Stimulated activated naive CD8-positive, alpha-beta T cell treated with anti-CD3 and anti-CD28 coated beads, Interleukin-15, Interleukin-2, amounts not matched to agents 100 ng/mL and 50 ng/mL, for 24 hours (primary cell): ENCODE data around the gene RAB27B.

Experiments used
- H3K27ac Mint-ChIP-seq: one replicate; pipeline ENCODE4 v1.8.0; 2021; ENCODE audit warnings: mild to moderate bottlenecking, mixed read lengths
- H3K27me3 Mint-ChIP-seq: one replicate; pipeline ENCODE4 v1.8.0; 2021; ENCODE audit warnings: mixed read lengths
- H3K36me3 Mint-ChIP-seq: one replicate; pipeline ENCODE4 v1.8.0; 2021; ENCODE audit warnings: low read depth, mixed read lengths
- H3K4me1 Mint-ChIP-seq: one replicate; pipeline ENCODE4 v1.8.0; 2021; ENCODE audit warnings: low read depth, mixed read lengths
- H3K4me3 Mint-ChIP-seq: one replicate; pipeline ENCODE4 v1.8.0; 2021; ENCODE audit warnings: mild to moderate bottlenecking, mixed read lengths
- H3K9me3 Mint-ChIP-seq: one replicate; pipeline ENCODE4 v1.8.0; 2021; ENCODE audit warnings: mixed read lengths

The RAB27B gene

GRCh38 chr18:54871231-54871630 lies 43.0 kb downstream of the RAB27B start:
- no peak overlapping the region for H3K4me3 Mint-ChIP-seq
- H3K27me3 Mint-ChIP-seq, result no peaks in the 10 kb centered on the region
- H3K27ac Mint-ChIP-seq, result no peak overlapping the region
- H3K9me3 Mint-ChIP-seq, result no peaks in the 10 kb centered on the region
- peaks cover 4% of the 10 kb centered on the region for H3K4me1 Mint-ChIP-seq
- no peaks in the 10 kb centered on the region for H3K36me3 Mint-ChIP-seq

- H3K4me1 Mint-ChIP-seq, result peaks cover 4% of the 10 kb centered on the region
- H3K36me3 Mint-ChIP-seq, result no peaks in the 10 kb centered on the region
- no peaks in the 10 kb centered on the region for H3K27me3 Mint-ChIP-seq
- no peak overlapping the region for H3K27ac Mint-ChIP-seq
- no peak overlapping the region for H3K4me3 Mint-ChIP-seq
- H3K9me3 Mint-ChIP-seq, result no peaks in the 10 kb centered on the region
Measured at GRCh38 chr18:54872681-54873080, 44.4 kb downstream of the RAB27B start.

DNA sequence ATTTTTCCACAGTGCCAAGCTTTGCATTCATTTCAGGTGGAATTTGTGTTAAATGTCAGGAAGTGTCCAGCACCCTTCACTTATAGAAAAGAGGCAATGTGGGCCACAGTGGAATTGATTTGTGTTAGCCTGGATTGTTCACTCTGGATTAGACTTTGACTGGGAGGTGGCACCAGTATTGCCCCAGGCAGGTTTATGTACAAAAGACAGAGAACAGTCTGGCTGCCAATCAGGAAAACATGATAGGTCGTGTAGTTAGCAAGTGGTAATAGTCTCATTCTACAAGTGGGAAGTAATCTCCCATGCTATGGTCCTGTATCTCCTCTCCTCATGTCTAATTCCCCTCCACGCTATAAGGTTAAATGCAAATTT lies 45.6 kb downstream of the RAB27B start:
- Mint-ChIP-seq H3K27ac (no peak overlapping the region), H3K9me3 (no peaks in the 10 kb centered on the region), H3K36me3 (no peaks in the 10 kb centered on the region)

GRCh38 chr18:54875063-54875462 lies 46.8 kb downstream of the RAB27B start:
- H3K4me1 Mint-ChIP-seq, result peaks cover 4% of the 10 kb centered on the region
- no peak overlapping the region for H3K27ac Mint-ChIP-seq
- H3K27me3 Mint-ChIP-seq, result no peaks in the 10 kb centered on the region
- no peaks in the 10 kb centered on the region for H3K9me3 Mint-ChIP-seq
- no peaks in the 10 kb centered on the region for H3K36me3 Mint-ChIP-seq
- no peak overlapping the region for H3K4me3 Mint-ChIP-seq

More for the DNA sequence above, 45.6 kb downstream of the RAB27B start:
- Mint-ChIP-seq H3K4me1 (peaks cover 4% of the 10 kb centered on the region), H3K27me3 (no peaks in the 10 kb centered on the region), H3K4me3 (no peak overlapping the region)

DNA sequence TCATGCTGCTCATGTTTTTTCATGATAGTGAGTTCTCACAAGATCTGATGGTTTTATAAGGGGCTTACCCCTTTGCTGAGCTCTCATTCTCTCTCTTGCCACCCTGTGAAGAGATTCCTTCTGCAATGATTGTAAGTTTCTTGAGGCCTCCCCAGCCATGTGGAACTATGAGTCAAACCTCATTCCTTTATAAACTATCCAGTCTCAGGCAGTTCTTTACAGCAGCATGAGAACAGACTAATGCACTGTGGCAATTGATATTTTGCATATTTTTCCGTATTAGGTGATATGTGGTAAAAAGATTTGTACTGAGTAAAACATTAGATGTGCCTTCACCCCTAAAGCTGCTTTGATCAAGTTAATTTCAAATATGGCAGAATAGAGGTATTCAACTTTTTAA lies 48.8 kb downstream of the RAB27B start:
- Mint-ChIP-seq H3K27me3 (no peaks in the 10 kb centered on the region), H3K9me3 (no peaks in the 10 kb centered on the region), H3K4me1 (peaks cover 4% of the 10 kb centered on the region), H3K27ac (no peak overlapping the region), H3K36me3 (no peaks in the 10 kb centered on the region), H3K4me3 (no peak overlapping the region)

DNA sequence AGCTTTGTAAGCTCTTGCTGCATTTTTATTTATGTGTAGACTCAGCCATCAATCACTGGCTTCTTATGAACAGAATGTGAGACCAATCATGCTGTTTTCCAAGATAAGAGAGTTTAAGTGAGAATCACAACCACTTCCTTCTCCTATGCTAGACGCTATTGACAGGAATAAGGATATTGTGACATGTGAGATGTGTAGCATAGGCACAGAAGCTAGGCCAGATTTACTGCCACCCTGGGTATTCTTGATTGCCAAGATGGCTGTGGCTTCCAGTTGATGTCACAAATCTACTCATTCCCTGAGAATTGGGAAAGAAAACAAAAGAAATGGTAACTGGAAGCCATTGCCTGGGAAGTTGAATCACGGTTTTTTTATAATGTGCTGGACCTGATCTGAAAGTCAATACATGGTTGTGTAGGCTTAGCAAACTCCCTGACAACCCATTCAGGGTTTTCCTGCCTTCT lies 49.9 kb downstream of the RAB27B start:
- Mint-ChIP-seq H3K36me3 (no peaks in the 10 kb centered on the region), H3K4me1 (peaks cover 1% of the 10 kb centered on the region), H3K27ac (no peak overlapping the region), H3K9me3 (no peaks in the 10 kb centered on the region), H3K4me3 (no peak overlapping the region), H3K27me3 (no peaks in the 10 kb centered on the region)

DNA sequence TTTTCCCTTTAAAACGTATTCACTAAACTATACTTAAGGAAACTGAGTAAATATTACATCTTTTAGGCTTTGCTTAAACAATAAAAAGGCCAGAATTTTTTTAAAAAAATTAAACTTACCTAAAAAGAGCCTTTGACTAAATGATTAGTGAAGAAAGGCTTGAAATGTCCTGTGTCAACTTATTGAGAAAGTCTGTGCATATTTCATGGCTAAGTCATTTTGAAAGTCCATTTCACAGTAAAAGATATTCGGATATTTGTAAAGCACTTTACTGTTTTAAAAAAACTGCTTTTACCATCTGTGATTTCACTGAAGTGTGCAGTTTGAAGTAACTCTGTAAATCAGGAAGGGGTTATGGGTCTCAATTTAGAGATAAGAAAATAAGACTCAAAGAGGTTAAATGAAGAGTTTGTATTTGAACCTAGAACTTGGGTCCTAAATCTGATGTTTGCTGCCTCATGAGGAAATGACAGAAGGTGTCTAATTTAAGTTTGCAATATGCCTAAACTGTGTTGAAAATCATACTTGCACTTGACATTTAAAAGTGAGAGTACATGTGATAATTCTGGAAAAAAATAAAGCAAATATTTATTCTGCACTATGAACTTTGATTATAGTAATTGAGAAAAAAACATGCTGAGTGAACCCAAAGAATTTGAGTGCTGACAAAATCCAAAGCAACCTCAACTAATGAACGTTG lies 50.5 kb downstream of the RAB27B start:
- Mint-ChIP-seq H3K4me3 (no peak overlapping the region), H3K9me3 (no peaks in the 10 kb centered on the region), H3K27ac (no peak overlapping the region), H3K4me1 (no peaks in the 10 kb centered on the region), H3K36me3 (no peaks in the 10 kb centered on the region), H3K27me3 (no peaks in the 10 kb centered on the region)

DNA sequence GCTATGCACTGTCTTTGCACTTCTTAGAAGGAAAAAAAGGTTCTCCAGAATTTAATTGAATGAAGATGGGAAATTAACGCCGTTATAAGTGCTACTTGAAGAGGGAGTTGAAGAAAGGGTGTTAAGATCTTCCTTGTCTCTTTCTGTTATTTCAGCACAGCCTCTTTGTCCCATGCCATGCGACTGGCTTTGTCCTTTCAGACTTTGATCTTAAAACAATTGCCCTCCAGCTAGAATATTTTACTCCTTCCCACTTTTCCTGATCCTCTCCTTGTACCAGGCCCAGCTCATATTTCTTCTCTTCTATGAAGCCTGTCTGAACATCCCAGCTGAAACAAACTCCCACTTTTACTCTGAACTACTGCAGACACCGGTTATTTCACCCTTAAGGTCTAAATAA lies 51.4 kb downstream of the RAB27B start:
- Mint-ChIP-seq H3K9me3 (no peaks in the 10 kb centered on the region), H3K27ac (no peak overlapping the region), H3K36me3 (no peaks in the 10 kb centered on the region), H3K4me1 (no peaks in the 10 kb centered on the region), H3K4me3 (no peak overlapping the region), H3K27me3 (no peaks in the 10 kb centered on the region)

DNA sequence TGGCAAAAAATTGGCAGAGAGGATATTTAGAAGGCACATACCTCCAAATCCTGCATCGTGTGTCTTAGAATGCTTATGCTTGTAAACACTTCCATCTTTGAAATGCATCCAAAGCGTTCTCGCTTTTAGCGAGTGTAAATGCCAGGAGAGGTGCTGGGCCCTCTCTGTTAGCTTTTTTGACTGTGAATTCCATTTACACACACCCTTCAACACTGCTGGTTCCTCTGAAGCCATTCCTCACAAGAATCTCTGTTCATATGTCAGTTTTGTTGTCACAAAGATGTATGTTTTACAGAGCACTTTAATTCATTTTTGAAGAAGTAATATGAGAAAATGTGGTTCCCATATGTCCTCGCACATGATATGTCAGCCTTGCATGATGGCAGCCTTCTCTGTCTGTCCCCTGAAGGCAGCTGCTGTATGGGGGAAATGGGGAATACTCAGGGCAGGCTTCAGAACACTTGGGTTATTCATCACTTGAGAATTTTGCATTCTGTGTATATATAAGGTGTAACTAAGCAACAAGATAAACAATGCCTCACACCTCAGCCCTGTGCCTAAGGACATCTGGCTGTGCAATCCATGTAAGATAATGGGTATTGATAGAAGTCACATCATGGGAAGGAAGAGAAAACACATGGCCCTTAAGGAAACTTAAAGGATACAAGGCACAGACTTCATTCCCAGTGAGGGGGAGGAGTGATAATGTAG lies 52.3 kb downstream of the RAB27B start:
- no peak overlapping the region for H3K27ac Mint-ChIP-seq
- H3K4me3 Mint-ChIP-seq, result no peak overlapping the region
- no peaks in the 10 kb centered on the region for H3K4me1 Mint-ChIP-seq
- H3K36me3 Mint-ChIP-seq, result no peaks in the 10 kb centered on the region
- no peaks in the 10 kb centered on the region for H3K27me3 Mint-ChIP-seq
- H3K9me3 Mint-ChIP-seq, result no peaks in the 10 kb centered on the region

GRCh38 chr18:54881229-54881768 lies 53.0 kb downstream of the RAB27B start:
- no peaks in the 10 kb centered on the region for H3K9me3 Mint-ChIP-seq
- no peaks in the 10 kb centered on the region for H3K36me3 Mint-ChIP-seq
- no peak overlapping the region for H3K27ac Mint-ChIP-seq
- H3K4me3 Mint-ChIP-seq, result no peak overlapping the region
- H3K27me3 Mint-ChIP-seq, result no peaks in the 10 kb centered on the region
- no peaks in the 10 kb centered on the region for H3K4me1 Mint-ChIP-seq

GRCh38 chr18:54882318-54882717 lies 54.0 kb downstream of the RAB27B start:
- no peaks in the 10 kb centered on the region for H3K9me3 Mint-ChIP-seq
- H3K4me3 Mint-ChIP-seq, result no peak overlapping the region
- H3K4me1 Mint-ChIP-seq, result no peaks in the 10 kb centered on the region
- no peaks in the 10 kb centered on the region for H3K27me3 Mint-ChIP-seq
- H3K27ac Mint-ChIP-seq, result no peak overlapping the region
- no peaks in the 10 kb centered on the region for H3K36me3 Mint-ChIP-seq

- H3K4me3 Mint-ChIP-seq, result no peak overlapping the region
- H3K27me3 Mint-ChIP-seq, result no peaks in the 10 kb centered on the region
- H3K4me1 Mint-ChIP-seq, result no peaks in the 10 kb centered on the region
- no peaks in the 10 kb centered on the region for H3K9me3 Mint-ChIP-seq
- no peaks in the 10 kb centered on the region for H3K36me3 Mint-ChIP-seq
- no peak overlapping the region for H3K27ac Mint-ChIP-seq
Measured at GRCh38 chr18:54883816-54884604, 55.7 kb downstream of the RAB27B start.

- Mint-ChIP-seq H3K9me3 (no peaks in the 10 kb centered on the region), H3K4me3 (no peak overlapping the region), H3K27ac (no peak overlapping the region), H3K36me3 (no peaks in the 10 kb centered on the region), H3K4me1 (no peaks in the 10 kb centered on the region), H3K27me3 (no peaks in the 10 kb centered on the region)
Measured at GRCh38 chr18:54888378-54888777, 60.1 kb downstream of the RAB27B start.

GRCh38 chr18:54888933-54889332 lies 60.7 kb downstream of the RAB27B start:
- Mint-ChIP-seq H3K36me3 (no peaks in the 10 kb centered on the region), H3K27me3 (no peaks in the 10 kb centered on the region), H3K4me1 (no peaks in the 10 kb centered on the region), H3K4me3 (no peak overlapping the region), H3K27ac (no peak overlapping the region), H3K9me3 (no peaks in the 10 kb centered on the region)

- no peak overlapping the region for H3K27ac Mint-ChIP-seq
- H3K4me3 Mint-ChIP-seq, result no peak overlapping the region
- no peaks in the 10 kb centered on the region for H3K36me3 Mint-ChIP-seq
- peaks cover 6% of the 10 kb centered on the region for H3K27me3 Mint-ChIP-seq
- H3K9me3 Mint-ChIP-seq, result no peaks in the 10 kb centered on the region
- H3K4me1 Mint-ChIP-seq, result no peaks in the 10 kb centered on the region
Measured at GRCh38 chr18:54899500-54899899, 71.2 kb downstream of the RAB27B start.
